AG04450 (cell line): ENCODE results near the gene EEF1E1. TPM values are rescaled to one million over a fixed set of nuclear protein-coding genes. Genes with fewer than 3 reads are reported as not detected.

Source experiments
- CTCF ChIA-PET: fragments of 300-600, 350-600 bp; formaldehyde crosslinking; extraction: SDS; loops from one replicate; lab custom pipeline; 2022; ENCODE audit warnings: antibody characterized with exemption, inconsistent platforms; lab: Charles Lee
- POLR2A ChIA-PET: fragments of 350-600 bp; formaldehyde crosslinking; extraction: SDS; loops from one replicate; lab custom pipeline; 2021; ENCODE audit warnings: antibody characterized with exemption, inconsistent platforms; lab: Yijun Ruan, JAX
- DNase-seq: peaks from one replicate; pipeline ENCODE4 v3.0.0-alpha.2; 2011; ENCODE audit warnings: low read depth, low spot score
- H3K27ac ChIP-seq: one replicate; pipeline ENCODE4 v1.5.1; 2012; ENCODE audit warnings: low read depth, low read length, control low read depth
- H3K27me3 ChIP-seq: one replicate; pipeline ENCODE4 v1.6.0; 2012; ENCODE audit warnings: low read length; ENCODE audit not compliant: control insufficient read depth, insufficient read depth
- H3K4me3 ChIP-seq: 2 replicates; pipeline ENCODE4 v1.5.1; 2011; ENCODE audit warnings: mild to moderate bottlenecking, low read depth, low read length, control low read depth
- H3K9me3 ChIP-seq: 2 replicates; pipeline ENCODE4 v1.5.1; 2012; ENCODE audit warnings: low read length; ENCODE audit not compliant: control insufficient read depth, insufficient read depth
- polyA plus RNA-seq: library from polyadenylated mRNA; depleted of rRNA; stranded (reverse); fragments of >200 nt; gene quantifications from 2 replicates; pipeline ENCODE4 v1.2.3, GENCODE V29; 2011
- TF ChIP-seq, protein P1 (sequence below): IDR thresholded peaks from 2 replicates; pipeline ENCODE4 v1.5.1; 2011; ENCODE audit warnings: low read depth, low read length, control low read depth, inconsistent platforms

Gene EEF1E1
- polyA plus RNA-seq, 1 experiment, result 65.1 TPM

- Histone ChIP-seq H3K4me3 (no peak overlapping the region), H3K27ac (no peak overlapping the region), H3K9me3 (no peaks in the 10 kb centered on the region), H3K27me3 (no peaks in the 10 kb centered on the region)
- ChIA-PET CTCF (interaction anchor here (0.7 to 4.2 kb wide), 2 partner anchors 8 to 96 kb away, joined by 5 to 20 read pairs; no protein-coding TSS in a partner anchor), POLR2A (no interaction called here)
- DNase-seq, result no peak
- TF ChIP-seq, protein P1, sequence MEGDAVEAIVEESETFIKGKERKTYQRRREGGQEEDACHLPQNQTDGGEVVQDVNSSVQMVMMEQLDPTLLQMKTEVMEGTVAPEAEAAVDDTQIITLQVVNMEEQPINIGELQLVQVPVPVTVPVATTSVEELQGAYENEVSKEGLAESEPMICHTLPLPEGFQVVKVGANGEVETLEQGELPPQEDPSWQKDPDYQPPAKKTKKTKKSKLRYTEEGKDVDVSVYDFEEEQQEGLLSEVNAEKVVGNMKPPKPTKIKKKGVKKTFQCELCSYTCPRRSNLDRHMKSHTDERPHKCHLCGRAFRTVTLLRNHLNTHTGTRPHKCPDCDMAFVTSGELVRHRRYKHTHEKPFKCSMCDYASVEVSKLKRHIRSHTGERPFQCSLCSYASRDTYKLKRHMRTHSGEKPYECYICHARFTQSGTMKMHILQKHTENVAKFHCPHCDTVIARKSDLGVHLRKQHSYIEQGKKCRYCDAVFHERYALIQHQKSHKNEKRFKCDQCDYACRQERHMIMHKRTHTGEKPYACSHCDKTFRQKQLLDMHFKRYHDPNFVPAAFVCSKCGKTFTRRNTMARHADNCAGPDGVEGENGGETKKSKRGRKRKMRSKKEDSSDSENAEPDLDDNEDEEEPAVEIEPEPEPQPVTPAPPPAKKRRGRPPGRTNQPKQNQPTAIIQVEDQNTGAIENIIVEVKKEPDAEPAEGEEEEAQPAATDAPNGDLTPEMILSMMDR, result no peak
Measured at GRCh38 chr6:8123236-8123635, 20.9 kb upstream of the EEF1E1 start.

- H3K4me3 ChIP-seq, result no peak overlapping the region
- H3K27ac ChIP-seq, result no peak overlapping the region
Measured at GRCh38 chr6:8114956-8115355, 12.6 kb upstream of the EEF1E1 start.

GRCh38 chr6:8113131-8113654, 10.8 kb upstream of the EEF1E1 start:
- ChIA-PET CTCF (interaction anchor here (0.7 to 1.3 kb wide), 3 partner anchors 18 to 106 kb away, joined by 3 to 5 read pairs (median 4); no protein-coding TSS in a partner anchor), POLR2A (no interaction called here)
- Histone ChIP-seq H3K27ac (no peak overlapping the region), H3K4me3 (no peak overlapping the region), H3K9me3 (no peaks in the 10 kb centered on the region), H3K27me3 (no peaks in the 10 kb centered on the region)
- TF ChIP-seq, protein P1, result no peak
- DNase-seq, result no peak

More at GRCh38 chr6:8114956-8115355, 12.6 kb upstream of the EEF1E1 start:
- TF ChIP-seq, protein P1, result no peak
- DNase-seq, result no peak
- ChIA-PET POLR2A (no interaction called here), CTCF (interaction anchor here (0.6 to 2.4 kb wide), 2 partner anchors 104 to 109 kb away, joined by 4 to 11 read pairs; no protein-coding TSS in a partner anchor)
- no peaks in the 10 kb centered on the region for H3K9me3 ChIP-seq
- no peaks in the 10 kb centered on the region for H3K27me3 ChIP-seq

DNA sequence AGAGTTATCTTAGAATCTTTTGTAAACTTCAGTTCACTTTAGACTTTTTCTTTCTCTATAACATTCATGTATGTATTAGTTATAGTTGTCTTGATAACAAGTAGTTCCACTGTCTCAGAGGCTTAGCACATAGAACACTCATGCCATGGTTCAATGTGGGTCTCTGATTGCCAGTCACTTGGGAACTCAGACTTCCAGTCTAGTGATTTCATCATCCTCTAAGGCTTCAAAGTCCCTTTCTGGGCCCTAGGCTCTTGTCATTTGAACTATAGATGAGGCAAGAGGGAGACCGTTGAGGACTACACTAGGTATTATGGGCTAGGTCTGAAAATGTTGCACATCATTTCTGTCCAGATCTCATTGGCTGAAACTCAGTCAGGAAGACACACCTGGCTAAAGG, 8.4 kb upstream of the EEF1E1 start:
- no peaks in the 10 kb centered on the region; the same call in 1 of the 2 replicates for H3K9me3 ChIP-seq
- ChIA-PET POLR2A (no interaction called here), CTCF (interaction anchor here (0.9 to 1.1 kb wide), 2 partner anchors 20 to 109 kb away, joined by 7 read pairs; no protein-coding TSS in a partner anchor)
- no peak overlapping the region for H3K27ac ChIP-seq
- no peaks in the 10 kb centered on the region for H3K27me3 ChIP-seq
- TF ChIP-seq, protein P1, result no peak
- no peak for DNase-seq
- H3K4me3 ChIP-seq, result no peak overlapping the region

- CTCF ChIA-PET, result interaction anchor here (0.7 to 1.1 kb wide), 3 partner anchors 21 to 1473 kb away, joined by 3 to 7 read pairs (median 7); no protein-coding TSS in a partner anchor
- Histone ChIP-seq H3K4me3 (no peak overlapping the region), H3K27ac (no peak overlapping the region), H3K27me3 (no peaks in the 10 kb centered on the region), H3K9me3 (no peaks in the 10 kb centered on the region; the same call in 1 of the 2 replicates)
- POLR2A ChIA-PET, result interaction anchor here (0.7 kb wide), 1 partner anchor 383 kb away, joined by 3 read pairs; no protein-coding TSS in a partner anchor
- no peak for DNase-seq
- TF ChIP-seq, protein P1, result no peak
Measured at GRCh38 chr6:8110117-8110721, 7.9 kb upstream of the EEF1E1 start.
